Measurements from ENCODE around the gene GLCCI1.

The GLCCI1 gene

GRCh38 chr7:8134089-8134733 lies 165.6 kb downstream of the GLCCI1 start:
- no peak for DNase-seq

- no peak for DNase-seq
These were observed 166.8 kb downstream of the GLCCI1 start for GRCh38 chr7:8135417-8135816.

GRCh38 chr7:8136051-8136730 lies 167.6 kb downstream of the GLCCI1 start:
- DNase-seq = no peak

Data from NCI-H446 (cell line).